Stimulated activated effector memory CD8-positive, alpha-beta T cell treated with anti-CD3 and anti-CD28 coated beads, Interleukin-12 subunit alpha, Interleukin-12 subunit beta, amount 100 ng/mL, for 72 hours (primary cell): ENCODE data around the gene PAPPA.

ENCODE experiments used
- ATAC-seq: fragments of 150-1000 bp; cut with Tn5 transposase; 2 replicates; pipeline ENCODE4 v1.10.0; 2021
- DNase-seq, 2 donors: peaks; one replicate each; pipeline ENCODE4 v3.0.0; 2021 to 2022; ENCODE audit warnings: low spot score in 2 of 2
- H3K27ac Mint-ChIP-seq: one replicate; pipeline ENCODE4 v1.8.0; 2022; ENCODE audit warnings: mild to moderate bottlenecking, mixed read lengths
- H3K36me3 Mint-ChIP-seq: one replicate; pipeline ENCODE4 v1.8.0; 2022; ENCODE audit warnings: mild to moderate bottlenecking, mixed read lengths
- H3K4me1 Mint-ChIP-seq: one replicate; pipeline ENCODE4 v1.8.0; 2022; ENCODE audit warnings: mixed read lengths
- H3K4me3 Mint-ChIP-seq: one replicate; pipeline ENCODE4 v1.8.0; 2022; ENCODE audit warnings: mild to moderate bottlenecking, mixed read lengths
- H3K9me3 Mint-ChIP-seq: one replicate; pipeline ENCODE4 v1.8.0; 2022; ENCODE audit warnings: mixed read lengths

PAPPA gene

GRCh38 chr9:116389541-116390302 lies 236.1 kb downstream of the PAPPA start:
- H3K4me1 Mint-ChIP-seq: no peaks in the 10 kb centered on the region
- ATAC-seq (no peak), DNase-seq (no peak)
- H3K36me3 Mint-ChIP-seq: no peaks in the 10 kb centered on the region
- H3K27ac Mint-ChIP-seq: no peak overlapping the region
- no peaks in the 10 kb centered on the region for H3K9me3 Mint-ChIP-seq
- no peak overlapping the region for H3K4me3 Mint-ChIP-seq

- H3K4me3 Mint-ChIP-seq: no peak overlapping the region
- H3K27ac Mint-ChIP-seq: no peak overlapping the region
- no peaks in the 10 kb centered on the region for H3K4me1 Mint-ChIP-seq
- H3K36me3 Mint-ChIP-seq: no peaks in the 10 kb centered on the region
- no peak for ATAC-seq
- no peaks in the 10 kb centered on the region for H3K9me3 Mint-ChIP-seq
- DNase-seq: no peak
These were observed 237.0 kb downstream of the PAPPA start for GRCh38 chr9:116390303-116391228.

- Mint-ChIP-seq H3K4me1 (no peaks in the 10 kb centered on the region), H3K4me3 (no peak overlapping the region), H3K27ac (no peak overlapping the region), H3K36me3 (no peaks in the 10 kb centered on the region), H3K9me3 (no peaks in the 10 kb centered on the region)
- no peak for DNase-seq
- no peak for ATAC-seq
These were observed 237.8 kb downstream of the PAPPA start for GRCh38 chr9:116391306-116391900.

GRCh38 chr9:116393198-116393597 lies 239.6 kb downstream of the PAPPA start:
- Mint-ChIP-seq H3K36me3 (no peaks in the 10 kb centered on the region), H3K4me1 (no peaks in the 10 kb centered on the region), H3K9me3 (no peaks in the 10 kb centered on the region), H3K27ac (no peak overlapping the region), H3K4me3 (no peak overlapping the region)
- no peak for ATAC-seq
- DNase-seq: no peak

- Mint-ChIP-seq H3K4me3 (no peak overlapping the region), H3K36me3 (no peaks in the 10 kb centered on the region), H3K27ac (no peak overlapping the region), H3K9me3 (no peaks in the 10 kb centered on the region), H3K4me1 (no peaks in the 10 kb centered on the region)
- DNase-seq (no peak), ATAC-seq (no peak)
These were observed 240.5 kb downstream of the PAPPA start for GRCh38 chr9:116394070-116394469.

GRCh38 chr9:116394894-116395698 lies 241.5 kb downstream of the PAPPA start:
- Mint-ChIP-seq H3K36me3 (no peaks in the 10 kb centered on the region), H3K27ac (no peak overlapping the region), H3K4me3 (no peak overlapping the region), H3K4me1 (peaks cover 5% of the 10 kb centered on the region), H3K9me3 (no peaks in the 10 kb centered on the region)
- ATAC-seq (no peak), DNase-seq (no peak)

- Mint-ChIP-seq H3K4me3 (no peak overlapping the region), H3K9me3 (no peaks in the 10 kb centered on the region), H3K36me3 (no peaks in the 10 kb centered on the region), H3K4me1 (peaks cover 9% of the 10 kb centered on the region), H3K27ac (no peak overlapping the region)
- no peak for DNase-seq
- no peak for ATAC-seq
These were observed 242.1 kb downstream of the PAPPA start for GRCh38 chr9:116395699-116396037.

GRCh38 chr9:116403171-116403570 lies 249.6 kb downstream of the PAPPA start:
- ATAC-seq (no peak), DNase-seq (no peak)
- Mint-ChIP-seq H3K27ac (no peak overlapping the region), H3K4me3 (no peak overlapping the region), H3K36me3 (no peaks in the 10 kb centered on the region), H3K4me1 (peaks cover 9% of the 10 kb centered on the region), H3K9me3 (no peaks in the 10 kb centered on the region)

GRCh38 chr9:116404228-116404627 lies 250.6 kb downstream of the PAPPA start:
- Mint-ChIP-seq H3K4me1 (peaks cover 9% of the 10 kb centered on the region), H3K9me3 (no peaks in the 10 kb centered on the region), H3K27ac (no peak overlapping the region), H3K36me3 (no peaks in the 10 kb centered on the region), H3K4me3 (no peak overlapping the region)
- ATAC-seq: no peak
- no peak for DNase-seq

- Mint-ChIP-seq H3K9me3 (no peaks in the 10 kb centered on the region), H3K27ac (no peak overlapping the region), H3K4me3 (no peak overlapping the region), H3K4me1 (peaks cover 2% of the 10 kb centered on the region), H3K36me3 (no peaks in the 10 kb centered on the region)
- DNase-seq: no peak
- no peak for ATAC-seq
These were observed 251.7 kb downstream of the PAPPA start for GRCh38 chr9:116405321-116405720.

GRCh38 chr9:116406469-116406868 lies 252.9 kb downstream of the PAPPA start:
- H3K27ac Mint-ChIP-seq: no peak overlapping the region
- no peaks in the 10 kb centered on the region for H3K9me3 Mint-ChIP-seq

GRCh38 chr9:116409129-116409528 lies 255.5 kb downstream of the PAPPA start:
- H3K9me3 Mint-ChIP-seq: no peaks in the 10 kb centered on the region
- no peaks in the 10 kb centered on the region for H3K36me3 Mint-ChIP-seq
- no peak overlapping the region for H3K4me3 Mint-ChIP-seq
- no peak overlapping the region for H3K27ac Mint-ChIP-seq
- no peaks in the 10 kb centered on the region for H3K4me1 Mint-ChIP-seq
- ATAC-seq (no peak), DNase-seq (no peak)

More at GRCh38 chr9:116406469-116406868, 252.9 kb downstream of the PAPPA start:
- ATAC-seq (no peak), DNase-seq (no peak)
- no peaks in the 10 kb centered on the region for H3K4me1 Mint-ChIP-seq
- H3K4me3 Mint-ChIP-seq: no peak overlapping the region
- H3K36me3 Mint-ChIP-seq: no peaks in the 10 kb centered on the region

GRCh38 chr9:116409638-116410037 lies 256.0 kb downstream of the PAPPA start:
- Mint-ChIP-seq H3K9me3 (no peaks in the 10 kb centered on the region), H3K4me1 (no peaks in the 10 kb centered on the region), H3K27ac (no peak overlapping the region), H3K36me3 (no peaks in the 10 kb centered on the region), H3K4me3 (no peak overlapping the region)
- DNase-seq: no peak
- no peak for ATAC-seq

GRCh38 chr9:116411506-116411905 lies 257.9 kb downstream of the PAPPA start:
- H3K4me3 Mint-ChIP-seq: no peak overlapping the region
- ATAC-seq (no peak), DNase-seq (no peak)
- H3K27ac Mint-ChIP-seq: no peak overlapping the region
- H3K4me1 Mint-ChIP-seq: no peaks in the 10 kb centered on the region
- no peaks in the 10 kb centered on the region for H3K36me3 Mint-ChIP-seq
- H3K9me3 Mint-ChIP-seq: no peaks in the 10 kb centered on the region

- Mint-ChIP-seq H3K4me3 (no peak overlapping the region), H3K36me3 (no peaks in the 10 kb centered on the region), H3K27ac (no peak overlapping the region), H3K4me1 (no peaks in the 10 kb centered on the region), H3K9me3 (no peaks in the 10 kb centered on the region)
- ATAC-seq (no peak), DNase-seq (no peak)
These were observed 260.8 kb downstream of the PAPPA start for GRCh38 chr9:116414374-116414773.
